ENCODE results near the gene HYI. TPM values are rescaled to one million over a fixed set of nuclear protein-coding genes. Genes with fewer than 3 reads are reported as not detected.

HYI gene
- total RNA-seq, 6 experiments from 2014 or later: 45.6 to 71.1 (median 61.7) TPM

DNA sequence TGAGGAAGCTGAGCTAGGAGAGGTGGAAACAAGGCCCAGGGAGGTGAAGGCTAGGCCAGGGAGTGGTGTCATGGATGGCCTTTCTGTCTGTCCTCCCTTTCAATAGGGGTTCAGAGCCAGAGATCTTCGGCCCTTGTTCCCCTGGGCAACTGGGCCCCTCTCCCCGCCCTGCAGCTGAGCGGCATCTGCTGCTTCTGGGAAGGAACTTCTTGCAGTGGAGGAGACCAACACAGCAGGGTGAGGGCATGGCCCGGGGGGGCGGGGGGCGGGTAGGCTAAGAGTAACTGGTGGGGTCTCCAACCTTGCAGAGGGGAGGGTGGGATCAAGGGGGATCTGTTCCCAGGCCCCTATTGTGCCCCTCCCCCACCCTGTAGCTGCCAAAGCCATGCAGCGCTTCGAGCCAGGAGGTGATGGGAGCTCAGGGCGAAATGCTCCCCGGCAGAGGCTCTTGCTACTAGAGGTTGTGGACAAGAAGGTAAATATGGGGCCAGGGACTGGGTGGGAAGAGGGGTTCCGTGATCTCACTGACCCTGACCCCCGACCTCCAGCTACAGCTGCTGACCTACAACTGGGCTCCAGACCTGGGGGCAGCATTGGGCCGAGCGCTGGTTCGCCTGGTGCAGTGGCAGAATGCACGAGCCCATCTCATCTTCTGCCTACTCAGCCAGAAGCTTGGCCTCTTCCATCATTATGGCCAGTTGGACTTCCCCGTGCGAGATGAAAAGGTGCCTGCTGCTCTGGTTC, 11.7 kb downstream of the HYI start:
- no peak for TF ChIP-seq CTCF (IDR thresholded peaks at IDR 0.05)
- Mint-ChIP-seq H3K9me3 (no peaks in the 10 kb centered on the region), H3K4me1 (ENCODE audit: low read depth) (peaks cover 26% of the 10 kb centered on the region), H3K27ac (no peak overlapping the region), H3K27me3 (ENCODE audit: insufficient read depth) (peaks cover 3% of the 10 kb centered on the region), H3K4me3 (no peak overlapping the region), H3K36me3 (ENCODE audit: low read depth) (peaks cover 38% of the 10 kb centered on the region)
- DNase-seq: no peak

DNA sequence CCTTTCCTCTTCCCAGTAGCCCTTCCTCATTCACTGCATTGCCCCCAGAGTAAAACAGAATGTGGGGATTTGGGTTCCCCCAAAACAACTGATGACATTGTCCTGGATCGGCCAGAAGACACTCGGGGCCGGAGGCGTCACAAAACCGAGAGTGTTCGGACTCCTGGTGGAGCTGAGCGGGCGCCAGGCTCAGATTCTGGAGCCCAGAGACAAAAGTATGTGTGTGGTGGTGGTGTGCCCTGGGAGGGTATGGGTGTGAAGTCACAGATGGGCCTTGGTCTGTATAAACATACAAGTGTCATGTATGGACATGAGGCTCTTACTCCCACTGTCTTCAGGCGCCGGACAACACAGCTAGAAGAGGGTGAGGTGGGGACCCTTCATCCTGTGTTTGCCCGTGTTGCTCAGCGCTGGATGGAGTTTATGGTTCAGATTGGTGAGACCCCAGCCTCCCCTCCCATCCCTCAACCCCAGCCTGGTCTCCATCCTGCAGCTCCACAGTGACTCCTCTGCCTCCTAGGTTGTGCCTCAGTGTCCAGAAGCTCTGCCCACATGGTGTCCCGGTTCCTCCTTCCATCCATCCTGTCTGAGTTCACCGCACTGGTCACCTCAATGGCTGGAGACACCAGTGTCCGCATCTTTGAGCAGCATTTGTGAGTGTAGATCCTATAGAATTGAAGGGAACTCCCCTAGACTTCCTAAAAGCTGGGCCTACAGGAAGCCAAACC, 12.4 kb downstream of the HYI start:
- TF ChIP-seq CTCF (IDR thresholded peaks at IDR 0.05): no peak
- Mint-ChIP-seq H3K36me3 (ENCODE audit: low read depth) (peaks cover 30% of the 10 kb centered on the region), H3K27ac (no peak overlapping the region), H3K4me3 (no peak overlapping the region), H3K27me3 (ENCODE audit: insufficient read depth) (peaks cover 3% of the 10 kb centered on the region), H3K4me1 (ENCODE audit: low read depth) (peaks cover 23% of the 10 kb centered on the region), H3K9me3 (no peaks in the 10 kb centered on the region)
- no peak for DNase-seq

GRCh38 chr1:43440358-43440757, 13.4 kb downstream of the HYI start:
- no peaks in the 10 kb centered on the region for H3K9me3 Mint-ChIP-seq
- peaks cover 23% of the 10 kb centered on the region for H3K4me1 Mint-ChIP-seq (ENCODE audit: low read depth)
- peak overlapping the region; percentile 1 for H3K27ac Mint-ChIP-seq
- peaks cover 21% of the 10 kb centered on the region for H3K36me3 Mint-ChIP-seq (ENCODE audit: low read depth)
- no peak for TF ChIP-seq CTCF (IDR thresholded peaks at IDR 0.05)
- no peak overlapping the region for H3K4me3 Mint-ChIP-seq
- DNase-seq: no peak
- peaks cover 1% of the 10 kb centered on the region for H3K27me3 Mint-ChIP-seq (ENCODE audit: insufficient read depth)

DNA sequence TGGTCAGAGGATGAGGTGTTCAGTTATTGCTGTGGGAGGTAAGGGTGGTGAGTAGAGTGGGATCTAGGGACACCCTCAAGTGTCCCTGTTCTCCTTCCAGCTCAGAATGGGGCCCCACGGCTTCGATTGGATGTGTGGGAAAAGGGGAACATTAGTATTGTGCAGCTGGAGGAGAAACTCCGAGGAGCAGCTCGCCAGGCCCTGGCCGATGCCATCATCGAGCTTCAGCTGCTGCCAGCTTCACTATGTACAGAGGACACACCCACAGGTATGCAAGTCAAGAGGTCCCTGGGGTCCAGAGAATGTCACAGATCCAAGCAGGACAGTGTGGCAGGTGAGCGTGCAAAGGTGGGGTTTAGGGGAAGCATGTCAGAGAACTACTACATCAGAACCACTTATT, 13.9 kb downstream of the HYI start:
- no peaks in the 10 kb centered on the region; the same call in 1 of the 2 replicates for H3K27me3 Mint-ChIP-seq (ENCODE audit: insufficient read depth)
- H3K4me1 Mint-ChIP-seq (ENCODE audit: low read depth): peaks cover 21% of the 10 kb centered on the region
- H3K9me3 Mint-ChIP-seq: no peaks in the 10 kb centered on the region
- peaks cover 15% of the 10 kb centered on the region for H3K36me3 Mint-ChIP-seq (ENCODE audit: low read depth)
- no peak for TF ChIP-seq CTCF (IDR thresholded peaks at IDR 0.05)
- H3K27ac Mint-ChIP-seq: no peak overlapping the region
- no peak overlapping the region for H3K4me3 Mint-ChIP-seq
- no peak for DNase-seq

DNA sequence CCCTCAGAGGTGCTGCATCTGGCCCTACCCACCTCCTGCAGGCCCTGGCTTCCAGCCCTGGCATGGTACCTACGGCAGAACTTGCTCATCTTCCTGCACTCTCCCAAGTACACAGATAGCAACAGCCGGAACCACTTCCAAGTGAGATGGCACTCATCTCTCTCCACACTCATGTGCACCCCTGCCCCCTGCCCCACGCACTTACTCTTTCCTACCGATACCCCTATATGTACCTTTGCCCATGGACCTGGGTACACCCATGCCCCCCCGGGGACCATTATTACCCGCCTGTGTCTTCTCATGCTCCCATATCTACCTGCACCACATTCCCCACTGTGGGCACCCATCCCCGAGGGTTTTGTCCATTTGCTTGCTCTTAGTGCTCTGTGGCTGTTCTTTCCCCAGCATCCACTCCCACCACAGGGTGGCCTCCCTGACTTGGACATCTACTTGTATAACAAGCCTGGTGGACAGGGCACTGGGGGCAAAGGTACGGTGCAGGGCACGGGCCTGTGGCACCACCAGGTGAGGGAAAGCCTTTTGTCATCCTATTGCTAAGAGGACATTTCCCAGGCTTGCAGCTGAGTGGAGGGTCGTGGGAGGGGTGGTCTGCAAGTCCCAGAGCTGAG, 14.7 kb downstream of the HYI start:
- Mint-ChIP-seq H3K9me3 (no peaks in the 10 kb centered on the region), H3K27ac (no peak overlapping the region; the same call in 1 of the 2 replicates), H3K4me1 (ENCODE audit: low read depth) (peaks cover 16% of the 10 kb centered on the region), H3K36me3 (ENCODE audit: low read depth) (peaks cover 12% of the 10 kb centered on the region), H3K27me3 (ENCODE audit: insufficient read depth) (no peaks in the 10 kb centered on the region; the same call in 1 of the 2 replicates), H3K4me3 (no peak overlapping the region)
- TF ChIP-seq CTCF (IDR thresholded peaks at IDR 0.05): no peak
- no peak for DNase-seq

All from HFFc6 (cell line).